HAP-1 (cell line): ENCODE data around the gene CA10.

Experiments used
- DNase-seq, 2 experiments: peaks; one replicate each; pipeline ENCODE4 v3.0.0-alpha.2; 2016 to 2020; ENCODE audit warnings: low spot score in 2 of 2
- H3K27me3 ChIP-seq: fragments of 250-450 bp; sonication (Bioruptor Pico); 2 replicates; pipeline ENCODE4 v1.5.1; 2020; ENCODE audit warnings: low read depth, mild to moderate bottlenecking, moderate library complexity
- H3K36me3 ChIP-seq: fragments of 250-450 bp; sonication (Bioruptor Pico); replicated peaks from 2 replicates; pipeline ENCODE4 v1.5.1; 2020; ENCODE audit warnings: mild to moderate bottlenecking
- H3K4me1 ChIP-seq: fragments of 250-450 bp; sonication (Bioruptor Pico); 2 replicates; pipeline ENCODE4 v1.5.1; 2020; ENCODE audit warnings: mild to moderate bottlenecking
- H3K4me3 ChIP-seq: fragments of 250-450 bp; sonication (Bioruptor Pico); 2 replicates; pipeline ENCODE4 v1.5.1; 2020; ENCODE audit warnings: mild to moderate bottlenecking, moderate library complexity
- H3K9me3 ChIP-seq: fragments of 250-450 bp; sonication (Bioruptor Pico); 2 replicates; pipeline ENCODE4 v1.5.1; 2020; ENCODE audit warnings: mild to moderate bottlenecking, moderate library complexity
- in situ Hi-C: fragments of 300-500 bp; cut with MboI; formaldehyde crosslinking; loops from 3 replicates; pipeline ENCODE4 v1.14.3; 2020; ENCODE audit warnings: low sequenced_read_pairs, inconsistent platforms, mixed read lengths

Gene CA10

DNA sequence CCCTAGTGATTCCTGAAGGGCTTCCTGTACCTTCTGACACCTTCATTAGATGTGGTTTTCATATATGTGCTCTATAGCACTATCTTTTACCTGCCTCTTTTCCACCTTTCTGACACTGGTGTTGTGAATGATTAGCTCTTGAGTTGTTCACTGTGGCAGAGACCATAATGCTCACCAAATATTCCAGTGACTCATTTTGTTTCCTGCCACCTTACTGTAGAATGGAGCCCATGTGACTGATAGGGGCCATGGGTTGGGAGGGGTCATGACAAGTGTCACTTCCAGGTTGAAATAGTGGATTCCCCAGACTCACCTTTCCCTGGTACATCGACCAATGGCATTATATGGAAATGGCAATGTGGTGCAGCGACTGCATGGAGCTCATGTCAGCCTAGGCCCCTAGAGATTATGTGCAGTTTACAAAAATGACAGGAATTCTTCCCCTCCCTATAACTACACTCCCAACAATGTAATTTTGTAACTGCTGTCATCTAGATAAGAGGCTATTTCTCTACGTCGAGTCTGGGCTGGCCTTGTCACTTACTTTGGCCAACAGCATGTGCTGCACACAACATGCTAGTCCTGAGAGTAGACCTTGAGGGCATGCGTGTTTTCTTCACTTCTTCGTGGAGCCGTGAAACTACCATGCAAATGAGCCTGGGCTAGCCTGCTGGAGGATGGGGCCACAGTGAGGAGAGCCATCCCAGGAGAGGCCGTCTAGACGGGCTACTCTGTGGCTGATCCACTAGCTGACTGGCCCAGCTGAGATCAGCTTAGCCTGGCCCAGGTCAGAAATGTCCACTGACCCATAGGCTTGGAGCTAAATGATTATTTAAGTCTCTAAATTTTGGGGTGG is 409.5 kb downstream of the CA10 start:
- Histone ChIP-seq H3K36me3 (no peaks in the 10 kb centered on the region), H3K4me1 (no peaks in the 10 kb centered on the region), H3K4me3 (no peak overlapping the region), H3K27me3 (no peaks in the 10 kb centered on the region), H3K9me3 (no peaks in the 10 kb centered on the region)
- no peak for DNase-seq
- in situ Hi-C loops: no loop called here

DNA sequence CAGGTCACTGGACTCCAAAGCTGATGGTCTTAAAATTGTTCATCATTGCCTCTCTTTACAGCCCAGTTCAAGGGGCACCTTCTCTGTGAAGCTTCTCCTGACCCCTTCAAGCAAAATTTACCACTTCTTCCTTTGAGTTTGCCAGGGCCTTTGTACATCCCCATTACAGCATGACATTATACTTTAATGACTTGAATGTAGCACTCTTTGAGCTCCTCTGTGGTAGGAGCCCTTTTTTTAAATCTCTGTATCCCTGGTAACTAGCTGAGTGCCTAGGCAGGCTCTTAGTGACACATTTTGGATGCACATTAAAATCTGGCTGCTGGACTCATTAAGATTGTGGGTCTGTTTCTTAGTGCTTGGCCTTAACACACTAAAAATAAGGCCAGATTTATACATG is 412.1 kb downstream of the CA10 start:
- no peak for DNase-seq
- Histone ChIP-seq H3K4me1 (no peaks in the 10 kb centered on the region), H3K4me3 (no peak overlapping the region), H3K27me3 (no peaks in the 10 kb centered on the region), H3K9me3 (no peaks in the 10 kb centered on the region), H3K36me3 (no peaks in the 10 kb centered on the region)
- in situ Hi-C loops: no loop called here

DNA sequence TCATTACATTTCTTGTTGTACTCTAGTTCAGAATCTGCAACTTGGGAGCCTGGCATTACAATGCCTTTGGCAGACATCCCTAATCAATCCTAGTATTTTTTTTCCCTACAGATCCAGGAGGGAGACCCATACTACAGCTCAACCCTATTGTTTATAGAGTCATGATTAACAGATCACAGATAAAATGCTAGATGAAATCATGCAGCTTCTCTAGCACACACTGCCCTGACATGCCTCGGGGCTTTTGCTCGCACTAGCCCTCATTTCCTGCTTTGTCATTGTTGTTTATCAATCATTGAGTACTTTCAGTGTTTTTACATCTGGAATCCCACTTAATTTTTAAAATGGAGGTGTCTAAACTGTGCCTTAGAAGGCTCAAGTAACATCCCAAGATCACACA is 412.5 kb downstream of the CA10 start:
- Histone ChIP-seq H3K27me3 (no peaks in the 10 kb centered on the region), H3K36me3 (no peaks in the 10 kb centered on the region), H3K4me1 (no peaks in the 10 kb centered on the region), H3K9me3 (no peaks in the 10 kb centered on the region), H3K4me3 (no peak overlapping the region)
- DNase-seq: no peak
- in situ Hi-C loops: no loop called here

DNA sequence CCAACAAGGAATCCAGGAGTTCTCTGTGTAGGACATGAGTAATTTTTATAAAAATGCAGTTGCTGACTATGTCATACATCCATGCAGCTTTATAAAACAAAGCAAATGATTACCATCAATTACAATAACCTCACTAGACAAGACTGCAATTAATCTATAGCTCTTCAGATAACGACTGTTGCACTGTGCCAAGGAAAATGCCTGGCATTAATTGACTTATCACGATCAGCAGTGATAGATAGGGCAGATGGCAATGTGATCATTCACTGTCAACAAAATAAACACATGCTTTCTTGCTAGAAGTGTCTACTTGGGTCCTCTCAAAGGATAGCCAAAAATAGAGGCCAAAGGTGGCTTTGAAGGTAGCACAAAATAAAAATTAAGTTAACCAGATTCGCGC is 415.0 kb downstream of the CA10 start:
- Histone ChIP-seq H3K36me3 (no peaks in the 10 kb centered on the region), H3K9me3 (no peaks in the 10 kb centered on the region), H3K27me3 (no peaks in the 10 kb centered on the region), H3K4me3 (no peak overlapping the region), H3K4me1 (no peaks in the 10 kb centered on the region)
- no peak for DNase-seq
- in situ Hi-C loops: no loop called here

DNA sequence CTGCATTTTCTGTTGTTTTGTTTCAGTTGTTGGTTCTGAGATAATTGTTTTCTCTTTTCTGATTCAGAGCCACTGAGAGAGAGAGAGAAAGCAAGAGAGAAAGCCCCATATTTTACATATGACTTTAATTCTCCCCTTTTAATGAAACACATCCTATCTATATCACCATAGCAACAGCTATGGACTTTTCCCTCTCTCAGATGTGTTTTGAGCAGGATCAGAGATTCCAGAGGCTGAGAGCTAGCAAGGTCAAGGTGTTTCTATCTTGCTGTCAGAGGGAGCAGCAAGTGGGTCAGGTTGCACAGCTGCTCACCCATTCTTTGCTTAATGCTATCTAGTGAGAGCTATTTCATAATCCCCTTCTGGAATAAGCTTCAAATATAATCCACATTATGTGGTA is 415.9 kb downstream of the CA10 start:
- no peak for DNase-seq
- in situ Hi-C loops: no loop called here
- no peaks in the 10 kb centered on the region for H3K4me1 ChIP-seq
- H3K4me3 ChIP-seq: no peak overlapping the region
- no peaks in the 10 kb centered on the region for H3K36me3 ChIP-seq
- H3K27me3 ChIP-seq: no peaks in the 10 kb centered on the region
- no peaks in the 10 kb centered on the region for H3K9me3 ChIP-seq

DNA sequence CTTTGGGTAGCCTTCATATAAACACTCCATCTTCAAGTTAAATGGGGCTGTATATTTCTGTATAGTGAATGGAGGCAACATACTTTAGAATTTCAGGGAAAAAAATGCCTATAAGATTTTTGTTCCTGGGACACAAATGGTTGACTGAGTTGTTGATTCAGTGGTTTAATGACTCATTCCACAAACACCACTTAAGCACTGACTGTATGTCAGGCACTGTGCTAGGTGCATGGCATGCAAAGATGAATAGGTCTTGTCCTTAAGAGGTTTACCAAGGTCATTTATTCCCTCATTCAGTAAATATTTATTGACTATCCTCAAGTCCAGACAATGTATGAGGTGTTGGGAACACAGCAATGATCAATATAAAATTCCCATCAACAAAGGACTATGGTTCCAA is 417.1 kb downstream of the CA10 start:
- Histone ChIP-seq H3K4me1 (no peaks in the 10 kb centered on the region), H3K27me3 (no peaks in the 10 kb centered on the region), H3K36me3 (no peaks in the 10 kb centered on the region), H3K9me3 (no peaks in the 10 kb centered on the region), H3K4me3 (no peak overlapping the region)
- in situ Hi-C loops: no loop called here
- DNase-seq: no peak

- no peaks in the 10 kb centered on the region for H3K27me3 ChIP-seq
- no peaks in the 10 kb centered on the region for H3K9me3 ChIP-seq
- H3K4me3 ChIP-seq: no peak overlapping the region
- in situ Hi-C loops: no loop called here
- H3K36me3 ChIP-seq: no peaks in the 10 kb centered on the region
- no peaks in the 10 kb centered on the region for H3K4me1 ChIP-seq
- DNase-seq: no peak
Observed at GRCh38 chr17:51740531-51740930, 418.0 kb downstream of the CA10 start.

GRCh38 chr17:51739245-51739886 is 419.1 kb downstream of the CA10 start:
- Histone ChIP-seq H3K27me3 (no peaks in the 10 kb centered on the region), H3K9me3 (no peaks in the 10 kb centered on the region), H3K36me3 (no peaks in the 10 kb centered on the region), H3K4me1 (no peaks in the 10 kb centered on the region), H3K4me3 (no peak overlapping the region)
- in situ Hi-C loops: no loop called here
- DNase-seq: no peak

DNA sequence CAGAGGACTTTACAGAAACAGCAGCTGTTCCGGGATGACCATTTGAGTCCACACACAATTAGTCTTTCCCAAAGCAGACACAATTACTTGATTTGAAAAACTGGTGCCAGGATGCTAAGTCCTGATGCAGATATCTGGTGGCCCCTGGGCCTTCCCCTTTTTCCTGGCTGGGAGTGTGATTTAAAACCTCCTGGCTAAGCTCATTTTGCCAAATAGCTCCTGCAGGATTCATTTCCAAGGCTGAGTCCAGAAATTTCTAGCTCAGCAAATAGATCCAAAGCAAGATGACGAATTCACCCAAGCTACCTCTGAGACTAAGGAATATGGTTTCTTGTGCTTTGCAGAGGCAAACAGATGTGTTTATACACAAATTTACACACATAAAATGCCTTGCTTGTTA is 422.2 kb downstream of the CA10 start:
- in situ Hi-C loops: no loop called here
- no peaks in the 10 kb centered on the region for H3K9me3 ChIP-seq

GRCh38 chr17:51734976-51735375 is 423.5 kb downstream of the CA10 start:
- Histone ChIP-seq H3K4me1 (no peaks in the 10 kb centered on the region), H3K9me3 (no peaks in the 10 kb centered on the region), H3K4me3 (no peak overlapping the region), H3K36me3 (no peaks in the 10 kb centered on the region), H3K27me3 (no peaks in the 10 kb centered on the region)
- in situ Hi-C loops: no loop called here
- no peak for DNase-seq

More for the DNA sequence above, 422.2 kb downstream of the CA10 start:
- H3K36me3 ChIP-seq: no peaks in the 10 kb centered on the region
- no peak overlapping the region for H3K4me3 ChIP-seq
- H3K27me3 ChIP-seq: no peaks in the 10 kb centered on the region
- no peaks in the 10 kb centered on the region for H3K4me1 ChIP-seq
- DNase-seq: no peak

DNA sequence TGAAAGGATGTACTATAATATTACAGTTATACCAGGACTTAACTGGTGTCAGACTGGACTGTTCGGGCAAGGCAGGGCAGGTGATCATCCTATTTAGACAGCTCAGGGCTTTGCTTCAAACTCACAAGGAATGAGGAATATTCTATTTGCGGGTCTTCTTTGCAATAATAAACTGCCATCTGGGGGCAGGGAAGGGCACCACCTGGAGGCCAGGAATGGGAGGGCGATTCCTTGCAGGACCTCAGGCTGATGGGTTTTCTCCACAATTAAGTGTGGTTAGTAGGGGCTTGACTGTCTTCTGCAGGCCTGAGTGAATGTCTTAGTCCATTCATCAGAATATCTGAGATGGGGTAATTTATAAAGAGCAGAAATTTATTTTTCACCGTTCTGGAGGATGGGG is 424.1 kb downstream of the CA10 start:
- no peaks in the 10 kb centered on the region for H3K27me3 ChIP-seq
- in situ Hi-C loops: no loop called here
- H3K4me3 ChIP-seq: no peak overlapping the region
- DNase-seq: no peak
- H3K9me3 ChIP-seq: no peaks in the 10 kb centered on the region
- no peaks in the 10 kb centered on the region for H3K4me1 ChIP-seq
- no peaks in the 10 kb centered on the region for H3K36me3 ChIP-seq

- DNase-seq: no peak
- Histone ChIP-seq H3K4me3 (no peak overlapping the region), H3K4me1 (no peaks in the 10 kb centered on the region), H3K36me3 (no peaks in the 10 kb centered on the region), H3K27me3 (no peaks in the 10 kb centered on the region), H3K9me3 (no peaks in the 10 kb centered on the region)
- in situ Hi-C loops: no loop called here
Observed at GRCh38 chr17:51733166-51733565, 425.3 kb downstream of the CA10 start.

GRCh38 chr17:51731941-51732722 is 426.4 kb downstream of the CA10 start:
- H3K36me3 ChIP-seq: no peaks in the 10 kb centered on the region
- H3K9me3 ChIP-seq: no peaks in the 10 kb centered on the region
- H3K4me3 ChIP-seq: no peak overlapping the region
- no peak for DNase-seq
- H3K4me1 ChIP-seq: no peaks in the 10 kb centered on the region
- no peaks in the 10 kb centered on the region for H3K27me3 ChIP-seq
- in situ Hi-C loops: no loop called here
